Inferior parietal cortex (tissue), 1 donor: Measurements from ENCODE around the gene ZFX.

Experiments
- DNase-seq: peaks from one replicate; pipeline ENCODE4 v3.0.0-alpha.2; 2016; ENCODE audit errors: extremely low spot score

The ZFX gene

GRCh38 chrX:24201216-24201615 lies 51.7 kb downstream of the ZFX start:
- DNase-seq = no peak

- DNase-seq = no peak
Measured at GRCh38 chrX:24202465-24203031, 53.0 kb downstream of the ZFX start.

GRCh38 chrX:24203072-24203808 lies 53.7 kb downstream of the ZFX start:
- no peak for DNase-seq

- no peak for DNase-seq
Measured at GRCh38 chrX:24204331-24204730, 54.8 kb downstream of the ZFX start.

GRCh38 chrX:24204958-24205357 lies 55.4 kb downstream of the ZFX start:
- no peak for DNase-seq

- no peak for DNase-seq
Measured at GRCh38 chrX:24207826-24208225, 58.3 kb downstream of the ZFX start.

GRCh38 chrX:24208496-24209240 lies 59.1 kb downstream of the ZFX start:
- DNase-seq = no peak

- no peak for DNase-seq
Measured at GRCh38 chrX:24210190-24210589, 60.7 kb downstream of the ZFX start.

- DNase-seq = no peak
Measured at GRCh38 chrX:24214568-24214967, 65.0 kb downstream of the ZFX start.

- no peak for DNase-seq
Measured at GRCh38 chrX:24215272-24215671, 65.7 kb downstream of the ZFX start.

- no peak for DNase-seq
Measured at GRCh38 chrX:24216037-24216436, 66.5 kb downstream of the ZFX start.

GRCh38 chrX:24216827-24217226 lies 67.3 kb downstream of the ZFX start:
- no peak for DNase-seq

- DNase-seq = no peak
Measured at GRCh38 chrX:24219320-24219719, 69.8 kb downstream of the ZFX start.

- DNase-seq = no peak
Measured at GRCh38 chrX:24221872-24222271, 72.3 kb downstream of the ZFX start.

GRCh38 chrX:24225265-24225664 lies 75.7 kb downstream of the ZFX start:
- no peak for DNase-seq

- no peak for DNase-seq
Measured at GRCh38 chrX:24226176-24226575, 76.6 kb downstream of the ZFX start.

GRCh38 chrX:24228596-24228995 lies 79.1 kb downstream of the ZFX start:
- no peak for DNase-seq

- no peak for DNase-seq
Measured at GRCh38 chrX:24229400-24229879, 79.9 kb downstream of the ZFX start.

- no peak for DNase-seq
Measured at GRCh38 chrX:24229976-24230375, 80.4 kb downstream of the ZFX start.

- DNase-seq = no peak
Measured at GRCh38 chrX:24231131-24231540, 81.6 kb downstream of the ZFX start.

- no peak for DNase-seq
Measured at GRCh38 chrX:24231641-24232179, 82.2 kb downstream of the ZFX start.

GRCh38 chrX:24232796-24233195 lies 83.3 kb downstream of the ZFX start:
- DNase-seq = no peak
